MM.1S (cell line): ENCODE data around the gene STAP2.

Experiments used
- DNase-seq: peaks from one replicate; pipeline ENCODE4 v3.0.0-alpha.2; 2015
- H2AFZ ChIP-seq: fragments of 300-600 bp; sonication (generic); 2 replicates; pipeline ENCODE4 v1.6.0; 2016; ENCODE audit warnings: antibody characterized with exemption, low read length
- H3F3A ChIP-seq: fragments of 300-600 bp; sonication (generic); 2 replicates; pipeline ENCODE4 v1.6.1; 2016; ENCODE audit warnings: mild to moderate bottlenecking, antibody characterized with exemption, low read length, moderate library complexity, mixed read lengths; ENCODE audit not compliant: insufficient read depth
- H3K27ac ChIP-seq: fragments of 300-600 bp; sonication (generic); 2 replicates; pipeline ENCODE4 v1.5.1; 2016; ENCODE audit warnings: mild to moderate bottlenecking, low read length
- H3K27me3 ChIP-seq: fragments of 300-600 bp; sonication (generic); replicated peaks from 2 replicates; pipeline ENCODE4 v1.6.0; 2016; ENCODE audit warnings: low read length; ENCODE audit not compliant: insufficient read depth
- H3K36me3 ChIP-seq: fragments of 300-600 bp; sonication (generic); replicated peaks from 2 replicates; pipeline ENCODE4 v1.6.1; 2016; ENCODE audit warnings: mild to moderate bottlenecking, low read length, mixed read lengths; ENCODE audit not compliant: insufficient read depth
- H3K4me1 ChIP-seq: fragments of 300-600 bp; sonication (generic); 2 replicates; pipeline ENCODE4 v1.6.1; 2016; ENCODE audit warnings: low read length, mixed read lengths
- H3K4me2 ChIP-seq: fragments of 300-600 bp; sonication (generic); 2 replicates; pipeline ENCODE4 v1.6.0; 2016; ENCODE audit warnings: low read depth, low read length
- H3K4me3 ChIP-seq: fragments of 300-600 bp; sonication (generic); 2 replicates; pipeline ENCODE4 v1.5.1; 2016; ENCODE audit warnings: low read length, mixed read lengths
- H3K79me2 ChIP-seq: fragments of 300-600 bp; sonication (generic); 2 replicates; pipeline ENCODE4 v1.6.1; 2016; ENCODE audit warnings: mixed run types, low read length, mixed read lengths
- H3K9ac ChIP-seq: fragments of 300-600 bp; sonication (generic); 2 replicates; pipeline ENCODE4 v1.6.1; 2016; ENCODE audit warnings: low read length, mixed read lengths
- H3K9me2 ChIP-seq: fragments of 300-600 bp; sonication (generic); replicated peaks from 2 replicates; pipeline ENCODE4 v1.6.1; 2016; ENCODE audit warnings: mild to moderate bottlenecking, low read length, mixed read lengths; ENCODE audit not compliant: insufficient read depth
- H3K9me3 ChIP-seq: fragments of 300-600 bp; sonication (generic); replicated peaks from 2 replicates; pipeline ENCODE4 v1.6.1; 2016; ENCODE audit warnings: mild to moderate bottlenecking, low read length, mixed read lengths; ENCODE audit not compliant: insufficient read depth
- H4K20me1 ChIP-seq: fragments of 300-600 bp; sonication (generic); 2 replicates; pipeline ENCODE4 v1.6.1; 2016; ENCODE audit warnings: mild to moderate bottlenecking, low read length, moderate library complexity, mixed read lengths; ENCODE audit not compliant: insufficient read depth
- EZH2 ChIP-seq: fragments of 300-600 bp; sonication (generic); optimal IDR thresholded peaks from 2 replicates; pipeline ENCODE3; 2017; ENCODE audit warnings: low read depth, mild to moderate bottlenecking, antibody characterized with exemption, low read length, mixed read lengths
- EZH2phosphoT487 ChIP-seq: fragments of 300-600 bp; sonication (generic); IDR thresholded peaks from 2 replicates; pipeline ENCODE4 v1.6.1; 2018; ENCODE audit warnings: antibody characterized with exemption, low read length
- TF ChIP-seq, protein P1 (sequence below): fragments of 300-600 bp; sonication (generic); IDR thresholded peaks from 2 replicates; pipeline ENCODE4 v1.5.1; 2016; ENCODE audit warnings: antibody characterized with exemption, low read length, mixed read lengths

STAP2 gene

DNA sequence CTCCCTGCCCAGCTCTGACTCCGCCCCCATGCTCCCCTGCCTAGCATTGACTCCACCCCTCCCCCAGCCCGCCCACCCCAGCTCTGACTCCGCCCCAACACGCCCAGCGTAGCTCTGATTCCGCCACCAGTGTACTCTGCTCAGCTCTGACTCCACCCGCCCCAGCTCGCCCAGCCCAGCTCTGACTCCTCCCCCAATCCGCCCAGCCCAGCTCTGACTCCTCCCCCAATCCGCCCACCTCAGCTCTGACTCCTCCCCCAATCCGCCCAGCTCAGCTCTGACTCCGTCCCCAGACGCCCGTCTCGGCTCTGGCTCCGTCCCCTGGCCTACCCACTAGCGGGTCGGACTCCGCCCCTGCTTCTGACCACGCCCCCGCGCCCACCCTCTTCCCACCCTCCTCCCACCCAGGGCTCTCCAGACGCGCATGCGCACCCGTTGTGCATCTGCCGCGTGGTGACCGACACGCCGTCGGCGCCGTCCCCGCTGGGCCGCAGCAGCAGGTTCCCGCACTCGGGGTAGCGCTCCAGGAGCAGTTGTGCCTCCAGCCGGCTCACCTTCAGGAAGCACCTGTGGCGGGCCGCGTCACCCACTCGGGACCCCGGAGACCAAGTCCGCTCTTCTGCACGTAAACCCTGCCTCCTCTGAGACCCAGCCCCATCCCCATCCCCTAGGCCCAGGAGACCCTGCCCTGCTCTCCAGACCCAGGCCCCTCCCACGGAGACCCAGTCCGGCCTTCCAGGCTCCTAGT lies 10.2 kb downstream of the STAP2 start:
- no peaks in the 10 kb centered on the region for H3F3A ChIP-seq
- H3K27ac ChIP-seq, result peak overlapping the region; percentile 33; the same call in 1 of the 2 replicates
- H3K9ac ChIP-seq, result peak overlapping the region; percentile 61
- peaks cover 18% of the 10 kb centered on the region for H3K27me3 ChIP-seq
- peak overlapping the region; percentile 22 for H2AFZ ChIP-seq
- H3K36me3 ChIP-seq, result no peaks in the 10 kb centered on the region
- no peaks in the 10 kb centered on the region for H3K9me3 ChIP-seq
- TF ChIP-seq EZH2phosphoT487, result no peak
- TF ChIP-seq, protein P1, sequence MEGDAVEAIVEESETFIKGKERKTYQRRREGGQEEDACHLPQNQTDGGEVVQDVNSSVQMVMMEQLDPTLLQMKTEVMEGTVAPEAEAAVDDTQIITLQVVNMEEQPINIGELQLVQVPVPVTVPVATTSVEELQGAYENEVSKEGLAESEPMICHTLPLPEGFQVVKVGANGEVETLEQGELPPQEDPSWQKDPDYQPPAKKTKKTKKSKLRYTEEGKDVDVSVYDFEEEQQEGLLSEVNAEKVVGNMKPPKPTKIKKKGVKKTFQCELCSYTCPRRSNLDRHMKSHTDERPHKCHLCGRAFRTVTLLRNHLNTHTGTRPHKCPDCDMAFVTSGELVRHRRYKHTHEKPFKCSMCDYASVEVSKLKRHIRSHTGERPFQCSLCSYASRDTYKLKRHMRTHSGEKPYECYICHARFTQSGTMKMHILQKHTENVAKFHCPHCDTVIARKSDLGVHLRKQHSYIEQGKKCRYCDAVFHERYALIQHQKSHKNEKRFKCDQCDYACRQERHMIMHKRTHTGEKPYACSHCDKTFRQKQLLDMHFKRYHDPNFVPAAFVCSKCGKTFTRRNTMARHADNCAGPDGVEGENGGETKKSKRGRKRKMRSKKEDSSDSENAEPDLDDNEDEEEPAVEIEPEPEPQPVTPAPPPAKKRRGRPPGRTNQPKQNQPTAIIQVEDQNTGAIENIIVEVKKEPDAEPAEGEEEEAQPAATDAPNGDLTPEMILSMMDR, result no peak
- TF ChIP-seq EZH2, result no peak
- no peaks in the 10 kb centered on the region for H3K79me2 ChIP-seq
- H4K20me1 ChIP-seq, result no peaks in the 10 kb centered on the region
- peak; percentile 88 for DNase-seq
- H3K9me2 ChIP-seq, result no peaks in the 10 kb centered on the region
- H3K4me3 ChIP-seq, result peak overlapping the region; percentile 55
- H3K4me2 ChIP-seq, result peak overlapping the region; percentile 63; the same call in 1 of the 2 replicates
- 0 out of 2 replicates have a peak, but pooled peaks cover 3% of the 10 kb centered on the region for H3K4me1 ChIP-seq

DNA sequence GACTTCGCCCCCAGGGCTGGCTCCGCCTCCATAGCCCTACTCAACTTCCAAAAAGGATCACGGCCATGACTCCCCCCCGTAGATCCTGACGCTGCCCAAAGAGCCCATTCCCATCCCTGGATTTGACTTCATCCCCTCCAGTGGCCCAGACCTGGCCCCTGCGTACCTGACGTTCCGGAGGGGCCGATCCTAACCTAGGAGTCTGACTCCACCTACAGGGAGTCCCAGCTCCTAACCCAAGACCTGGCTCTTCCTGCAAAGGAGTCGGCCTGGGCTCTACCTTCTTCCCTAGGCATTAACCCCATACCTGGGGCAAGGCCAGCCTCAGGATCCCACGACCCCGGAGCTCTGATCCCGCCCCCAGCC lies 10.8 kb downstream of the STAP2 start:
- Histone ChIP-seq H3K79me2 (no peaks in the 10 kb centered on the region), H3K9ac (no peak overlapping the region), H2AFZ (peak overlapping the region; percentile 70), H3K27ac (no peak overlapping the region), H3K9me3 (no peaks in the 10 kb centered on the region), H3K36me3 (no peaks in the 10 kb centered on the region), H3K9me2 (no peaks in the 10 kb centered on the region), H3F3A (no peaks in the 10 kb centered on the region), H3K4me3 (peak overlapping the region; percentile 45), H4K20me1 (no peaks in the 10 kb centered on the region), H3K4me1 (0 out of 2 replicates have a peak, but pooled peaks cover 3% of the 10 kb centered on the region), H3K4me2 (peak overlapping the region; percentile 63), H3K27me3 (peaks cover 23% of the 10 kb centered on the region)
- DNase-seq, result no peak
- TF ChIP-seq, protein P1, result no peak

DNA sequence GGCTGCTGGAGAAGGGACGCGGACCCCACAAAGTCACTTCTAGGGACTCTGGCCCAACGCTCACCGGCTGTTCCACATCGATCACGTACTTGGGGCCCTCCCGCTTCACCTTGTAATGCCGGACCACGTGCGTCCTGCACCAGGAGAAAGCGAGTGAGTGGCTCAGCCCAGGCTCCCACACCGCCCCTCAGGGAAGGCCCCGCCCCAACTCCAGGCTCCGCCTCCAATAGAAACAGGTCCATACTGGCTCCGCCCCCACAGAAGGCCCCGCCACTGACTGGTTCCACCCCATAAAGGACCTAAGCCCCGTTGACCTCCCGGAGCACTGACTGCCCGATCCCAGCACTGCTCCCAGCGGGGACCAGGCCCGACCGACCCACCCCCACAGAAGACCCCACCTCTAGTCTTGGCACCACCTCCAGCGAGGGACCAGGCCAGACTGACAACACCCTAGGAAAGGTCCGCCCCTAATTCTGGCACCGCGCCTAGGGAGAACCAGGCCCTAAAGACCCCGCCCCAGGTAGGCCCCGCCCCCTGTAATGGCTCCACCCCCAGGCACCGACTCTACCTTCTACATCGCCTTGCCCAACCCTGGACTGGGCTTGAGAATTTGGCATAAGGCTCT lies 11.3 kb downstream of the STAP2 start:
- Histone ChIP-seq H4K20me1 (no peaks in the 10 kb centered on the region), H3K27ac (no peak overlapping the region), H3K4me3 (peak overlapping the region; percentile 45), H3K4me2 (peak overlapping the region; percentile 63), H3K9me3 (no peaks in the 10 kb centered on the region), H3K36me3 (no peaks in the 10 kb centered on the region), H3K4me1 (0 out of 2 replicates have a peak, but pooled peaks cover 3% of the 10 kb centered on the region), H3K9ac (no peak overlapping the region), H2AFZ (no peak overlapping the region), H3K79me2 (no peaks in the 10 kb centered on the region), H3K27me3 (peaks cover 23% of the 10 kb centered on the region), H3K9me2 (no peaks in the 10 kb centered on the region), H3F3A (no peaks in the 10 kb centered on the region)
- TF ChIP-seq, protein P1, result no peak
- TF ChIP-seq EZH2, result no peak
- no peak for TF ChIP-seq EZH2phosphoT487
- peak; percentile 13 for DNase-seq
